ENCODE results near the gene DNAJB8.

Gene DNAJB8

DNA sequence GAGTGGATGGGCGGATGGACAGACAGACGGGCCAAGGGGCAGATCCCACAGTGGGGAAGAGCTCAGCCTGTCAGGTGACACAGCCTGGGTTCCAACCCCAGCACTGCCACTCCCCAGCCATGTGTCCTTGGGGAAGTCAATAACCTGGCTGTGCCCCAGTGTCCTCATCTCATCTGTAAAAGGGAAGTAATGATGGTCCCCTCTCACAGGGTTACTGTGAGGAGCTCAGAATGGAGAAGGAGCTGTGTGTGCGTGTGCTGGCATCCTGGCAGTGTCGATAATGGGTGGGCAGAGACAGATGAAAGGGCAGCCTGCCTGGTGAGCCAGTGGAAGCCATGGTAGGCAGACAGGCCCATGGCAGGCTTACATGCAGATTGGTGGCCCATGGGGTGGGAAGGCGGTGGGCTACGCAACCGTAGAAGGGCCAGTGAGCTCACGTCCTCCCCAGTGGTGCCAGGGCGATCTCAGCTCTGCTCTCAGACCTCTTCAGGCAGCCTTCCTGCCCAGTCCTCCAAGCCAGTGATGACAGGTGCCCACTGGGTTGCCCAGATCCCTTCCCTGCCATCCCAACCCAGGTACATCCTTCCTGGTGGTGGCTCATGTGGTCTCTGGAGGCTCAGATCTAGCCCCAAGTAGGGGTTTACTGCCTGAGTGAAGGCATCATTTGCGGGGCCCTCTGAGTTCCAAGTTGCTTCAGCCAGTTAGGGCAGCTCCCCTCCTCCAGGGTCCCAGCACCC is 2.3 kb upstream of the DNAJB8 start:
- DNase-seq (ENCODE audit: low read depth), result no peak
- H3K4me3 ChIP-seq (ENCODE audit: low read depth, low read length), result no peak overlapping the region
- TF ChIP-seq, protein P1, sequence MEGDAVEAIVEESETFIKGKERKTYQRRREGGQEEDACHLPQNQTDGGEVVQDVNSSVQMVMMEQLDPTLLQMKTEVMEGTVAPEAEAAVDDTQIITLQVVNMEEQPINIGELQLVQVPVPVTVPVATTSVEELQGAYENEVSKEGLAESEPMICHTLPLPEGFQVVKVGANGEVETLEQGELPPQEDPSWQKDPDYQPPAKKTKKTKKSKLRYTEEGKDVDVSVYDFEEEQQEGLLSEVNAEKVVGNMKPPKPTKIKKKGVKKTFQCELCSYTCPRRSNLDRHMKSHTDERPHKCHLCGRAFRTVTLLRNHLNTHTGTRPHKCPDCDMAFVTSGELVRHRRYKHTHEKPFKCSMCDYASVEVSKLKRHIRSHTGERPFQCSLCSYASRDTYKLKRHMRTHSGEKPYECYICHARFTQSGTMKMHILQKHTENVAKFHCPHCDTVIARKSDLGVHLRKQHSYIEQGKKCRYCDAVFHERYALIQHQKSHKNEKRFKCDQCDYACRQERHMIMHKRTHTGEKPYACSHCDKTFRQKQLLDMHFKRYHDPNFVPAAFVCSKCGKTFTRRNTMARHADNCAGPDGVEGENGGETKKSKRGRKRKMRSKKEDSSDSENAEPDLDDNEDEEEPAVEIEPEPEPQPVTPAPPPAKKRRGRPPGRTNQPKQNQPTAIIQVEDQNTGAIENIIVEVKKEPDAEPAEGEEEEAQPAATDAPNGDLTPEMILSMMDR (IDR thresholded peaks at IDR 0.05; ENCODE audit: low read depth, low read length), result no peak
- TF ChIP-seq MAX (IDR thresholded peaks at IDR 0.05; ENCODE audit: low read depth, low read length) (no peak), MYC (IDR thresholded peaks at IDR 0.05; ENCODE audit: low read depth, low read length) (no peak), POLR2A (IDR thresholded peaks at IDR 0.05; ENCODE audit: extremely low read depth, insufficient read length) (no peak)

DNA sequence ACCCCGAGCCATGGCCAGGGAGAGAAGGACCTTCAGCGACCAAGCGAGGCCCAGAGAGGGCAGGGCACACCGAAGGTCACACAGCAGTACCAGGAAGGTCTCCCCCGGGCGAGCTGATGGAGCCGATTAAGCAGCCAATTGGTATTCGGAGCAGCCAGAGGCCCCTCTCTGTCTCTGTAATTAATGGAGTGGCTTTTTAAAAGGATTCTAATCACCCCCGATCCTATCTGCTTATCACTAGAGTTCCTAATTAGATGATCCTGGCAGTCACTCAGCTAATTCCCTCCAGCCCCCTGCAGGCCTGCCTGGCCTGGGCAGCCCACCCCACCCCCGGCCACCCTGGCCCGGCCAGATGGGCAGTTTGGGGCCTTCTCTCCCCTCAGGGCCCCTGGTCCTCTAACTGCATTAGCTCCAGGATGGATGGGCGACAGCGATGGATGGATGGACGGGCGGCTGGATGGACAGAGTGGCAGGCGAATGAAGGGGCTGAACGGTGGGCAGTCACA is 1.6 kb upstream of the DNAJB8 start:
- DNase-seq (ENCODE audit: low read depth), result no peak

DNA sequence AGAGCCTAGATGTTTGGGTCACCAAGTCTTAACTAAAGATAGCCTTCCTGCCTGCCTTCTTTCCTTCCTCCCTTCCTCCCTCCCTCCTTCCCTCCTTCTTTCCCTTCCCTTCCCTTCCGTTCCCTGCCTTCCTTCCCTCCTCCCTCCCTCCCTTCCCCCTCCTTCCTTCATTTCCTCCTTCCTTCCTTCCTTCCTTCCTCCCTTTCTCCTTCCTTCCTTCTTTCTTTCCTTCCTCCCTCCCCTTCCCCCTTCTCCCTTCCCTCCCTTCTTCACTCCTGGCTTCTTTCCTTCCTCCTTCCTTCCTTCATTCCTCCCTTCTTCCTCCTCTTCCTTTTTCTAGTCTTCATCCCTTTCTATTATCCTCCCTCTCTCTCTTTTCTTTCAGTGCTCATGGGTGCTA is 2.0 kb downstream of the DNAJB8 start:
- no peak for DNase-seq (ENCODE audit: low read depth)
- TF ChIP-seq POLR2A (IDR thresholded peaks at IDR 0.05; ENCODE audit: extremely low read depth, insufficient read length), result no peak
- TF ChIP-seq, protein P1 (IDR thresholded peaks at IDR 0.05; ENCODE audit: low read depth, low read length), result no peak
- no peak overlapping the region for H3K4me3 ChIP-seq (ENCODE audit: low read depth, low read length)

More for the DNA sequence above, 1.6 kb upstream of the DNAJB8 start:
- H3K4me3 ChIP-seq (ENCODE audit: low read depth, low read length), result no peak overlapping the region
- TF ChIP-seq POLR2A (IDR thresholded peaks at IDR 0.05; ENCODE audit: extremely low read depth, insufficient read length) (no peak), MAX (IDR thresholded peaks at IDR 0.05; ENCODE audit: low read depth, low read length) (no peak), MYC (IDR thresholded peaks at IDR 0.05; ENCODE audit: low read depth, low read length) (no peak)
- TF ChIP-seq, protein P1 (IDR thresholded peaks at IDR 0.05; ENCODE audit: low read depth, low read length), result no peak

DNA sequence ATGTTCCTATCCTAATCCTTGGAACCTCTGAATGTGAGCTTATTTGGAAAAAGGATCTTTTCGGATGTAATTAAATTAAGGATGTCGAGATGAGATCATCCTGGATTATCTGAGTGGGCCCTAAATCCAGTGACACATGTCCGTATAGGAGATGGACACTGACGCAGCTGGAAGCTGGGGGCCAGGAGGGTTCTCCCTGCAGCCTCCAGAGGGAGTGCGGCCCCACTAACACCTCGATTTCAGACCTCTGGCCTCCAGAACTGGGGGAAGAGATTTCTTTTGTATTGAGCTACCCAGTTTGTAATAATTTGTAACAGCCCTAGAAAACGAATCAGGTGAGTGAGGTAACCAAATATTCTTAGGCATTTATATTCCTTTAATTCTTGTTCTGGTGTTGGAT is 2.5 kb downstream of the DNAJB8 start:
- DNase-seq (ENCODE audit: low read depth), result no peak
- no peak overlapping the region for H3K4me3 ChIP-seq (ENCODE audit: low read depth, low read length)
- TF ChIP-seq, protein P1 (IDR thresholded peaks at IDR 0.05; ENCODE audit: low read depth, low read length), result no peak
- TF ChIP-seq MAX (IDR thresholded peaks at IDR 0.05; ENCODE audit: low read depth, low read length) (no peak), MYC (IDR thresholded peaks at IDR 0.05; ENCODE audit: low read depth, low read length) (no peak), POLR2A (IDR thresholded peaks at IDR 0.05; ENCODE audit: extremely low read depth, insufficient read length) (no peak)

DNA sequence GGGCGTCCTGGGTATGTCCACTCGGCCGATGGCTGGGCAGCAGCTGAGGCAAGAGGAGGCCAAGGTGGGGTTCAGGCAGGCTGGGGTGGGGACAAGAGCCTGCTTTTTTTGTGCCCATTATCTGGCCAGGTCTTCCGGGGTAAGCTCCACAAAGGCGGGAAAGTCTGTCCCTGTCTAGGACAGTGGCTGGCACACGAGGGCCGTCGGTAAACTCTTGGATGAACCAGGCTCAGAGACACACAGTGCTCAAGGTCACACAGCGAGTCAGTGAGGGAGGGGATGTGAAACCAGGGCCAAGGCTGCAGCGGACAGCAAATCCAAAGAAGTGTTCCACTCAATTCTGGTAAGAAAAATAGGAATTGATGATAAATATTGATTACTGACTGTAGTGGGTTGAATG is 2.9 kb downstream of the DNAJB8 start:
- no peak for DNase-seq (ENCODE audit: low read depth)
- TF ChIP-seq POLR2A (IDR thresholded peaks at IDR 0.05; ENCODE audit: extremely low read depth, insufficient read length) (no peak), MAX (IDR thresholded peaks at IDR 0.05; ENCODE audit: low read depth, low read length) (no peak), MYC (IDR thresholded peaks at IDR 0.05; ENCODE audit: low read depth, low read length) (no peak)
- TF ChIP-seq, protein P1 (IDR thresholded peaks at IDR 0.05; ENCODE audit: low read depth, low read length), result no peak
- H3K4me3 ChIP-seq (ENCODE audit: low read depth, low read length), result no peak overlapping the region

All from NB4 (cell line).